Thyroid gland (tissue), 4 donors: Measurements from ENCODE around the gene SCGB3A1. TPM values are rescaled to one million over a fixed set of nuclear protein-coding genes. Genes with fewer than 3 reads are reported as not detected.

Source experiments
- DNase-seq, 2 donors: peaks; one replicate each; pipeline ENCODE4 v3.0.0-alpha.2; 2019
- H3K27ac ChIP-seq, 3 donors: fragments of 200-600 bp; sonication (generic); 1 replicate in 2 of 3; 2 replicates in 1 of 3; pipeline ENCODE4 v1.5.1; 2016 to 2019; ENCODE audit warnings: mild to moderate bottlenecking in 1 of 3, moderate library complexity in 1 of 3
- H3K27me3 ChIP-seq: fragments of 200-600 bp; sonication (generic); one replicate; pipeline ENCODE4 v1.5.1; 2019
- H3K36me3 ChIP-seq, 2 donors: fragments of 200-600 bp; sonication (generic); one replicate each; pipeline ENCODE4 v1.5.1; 2016 to 2019
- H3K4me1 ChIP-seq, 2 donors: fragments of 200-600 bp; sonication (generic); one replicate each; pipeline ENCODE4 v1.5.1; 2017 to 2019
- H3K4me3 ChIP-seq, 3 donors: fragments of 200-600 bp; sonication (generic); replicated peaks in 1 of 3; 1 replicate in 2 of 3; 2 replicates in 1 of 3; pipeline ENCODE4 v1.5.1; 2016; ENCODE audit warnings: mild to moderate bottlenecking in 1 of 3
- H3K9me3 ChIP-seq: fragments of 200-600 bp; sonication (generic); one replicate; pipeline ENCODE4 v1.5.1; 2017
- CTCF ChIP-seq, 6 experiments: fragments of 200-600 bp in 3 of 6; fragments of 450-650 bp in 3 of 6; sonication (generic) in 3 of 6; IDR thresholded peaks; one replicate each; pipeline ENCODE4 v1.5.1; 2016 to 2019; ENCODE audit warnings: antibody characterized with exemption in 6 of 6, mild to moderate bottlenecking in 2 of 6, inconsistent platforms in 1 of 6, moderate library complexity in 1 of 6
- POLR2A ChIP-seq, 2 donors: fragments of 450-650 bp; IDR thresholded peaks; one replicate each; pipeline ENCODE4 v1.6.1; 2017; ENCODE audit warnings: antibody characterized with exemption in 2 of 2, mild to moderate bottlenecking in 2 of 2, moderate library complexity in 1 of 2
- WGBS, 2 donors: methylation state at CpG; one replicate each; pipeline ENCODE4 v1.1.5; 2017; 5-methylcytosine and 5-hydroxymethylcytosine counted together
- intact Hi-C: fragments of 100-400 bp; cut with DNase I; formaldehyde crosslinking; loops from one replicate; pipeline ENCODE4 v1.15.1; 2023
- total RNA-seq, 4 donors: library from RNA; depleted of rRNA; stranded (reverse); fragments of >200 nt; gene quantifications; one replicate each; pipeline ENCODE4 v1.2.3, GENCODE V29; 2016

The SCGB3A1 gene
- total RNA-seq, 4 donors from 2014 or later, result 1.0 to 8.1 (median 3.5) TPM; not detected in 1

DNA sequence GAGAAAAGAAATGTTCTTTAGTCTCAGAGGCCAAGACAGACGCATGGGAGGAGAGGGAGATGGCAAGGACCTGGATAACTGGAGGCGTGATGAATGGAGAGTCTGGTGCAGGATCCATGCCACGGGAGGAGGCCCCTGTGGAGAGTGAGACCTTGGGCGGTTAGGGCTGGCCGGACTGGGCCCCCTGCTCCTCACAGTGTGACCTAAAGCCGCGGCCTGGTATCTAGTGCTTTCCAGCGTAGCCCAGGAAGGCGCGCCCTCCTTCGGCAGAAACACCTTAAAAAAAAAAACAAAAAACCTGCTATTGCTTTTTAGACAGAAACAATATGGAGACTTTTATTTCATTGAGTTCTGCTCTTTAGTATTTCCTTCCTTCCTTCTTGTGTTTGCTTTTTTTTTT, 33.1 kb downstream of the SCGB3A1 start:
- Histone ChIP-seq H3K27ac (no peak overlapping the region), H3K4me1 (no peaks in the 10 kb centered on the region), H3K9me3 (no peaks in the 10 kb centered on the region), H3K4me3 (no peak overlapping the region), H3K36me3 (no peaks in the 10 kb centered on the region), H3K27me3 (no peaks in the 10 kb centered on the region)
- DNase-seq, result no peak
- TF ChIP-seq CTCF (IDR thresholded peaks at IDR 0.05) (no peak), POLR2A (IDR thresholded peaks at IDR 0.05) (no peak)
- WGBS, 2 donors, result 94 to 96% methylated on average over 11 of the region's 11 CpGs
- intact Hi-C loops, result no loop called here

GRCh38 chr5:180557217-180557809, 34.0 kb downstream of the SCGB3A1 start:
- Histone ChIP-seq H3K27ac (no peak overlapping the region), H3K9me3 (no peaks in the 10 kb centered on the region), H3K27me3 (no peaks in the 10 kb centered on the region), H3K4me3 (no peak overlapping the region), H3K36me3 (no peaks in the 10 kb centered on the region), H3K4me1 (no peaks in the 10 kb centered on the region)
- no peak for TF ChIP-seq POLR2A (IDR thresholded peaks at IDR 0.05)
- no peak for TF ChIP-seq CTCF (IDR thresholded peaks at IDR 0.05)
- DNase-seq, result no peak
- WGBS, 2 donors, result 98% methylated on average over 2 of the region's 2 CpGs
- intact Hi-C loops, result no loop called here

DNA sequence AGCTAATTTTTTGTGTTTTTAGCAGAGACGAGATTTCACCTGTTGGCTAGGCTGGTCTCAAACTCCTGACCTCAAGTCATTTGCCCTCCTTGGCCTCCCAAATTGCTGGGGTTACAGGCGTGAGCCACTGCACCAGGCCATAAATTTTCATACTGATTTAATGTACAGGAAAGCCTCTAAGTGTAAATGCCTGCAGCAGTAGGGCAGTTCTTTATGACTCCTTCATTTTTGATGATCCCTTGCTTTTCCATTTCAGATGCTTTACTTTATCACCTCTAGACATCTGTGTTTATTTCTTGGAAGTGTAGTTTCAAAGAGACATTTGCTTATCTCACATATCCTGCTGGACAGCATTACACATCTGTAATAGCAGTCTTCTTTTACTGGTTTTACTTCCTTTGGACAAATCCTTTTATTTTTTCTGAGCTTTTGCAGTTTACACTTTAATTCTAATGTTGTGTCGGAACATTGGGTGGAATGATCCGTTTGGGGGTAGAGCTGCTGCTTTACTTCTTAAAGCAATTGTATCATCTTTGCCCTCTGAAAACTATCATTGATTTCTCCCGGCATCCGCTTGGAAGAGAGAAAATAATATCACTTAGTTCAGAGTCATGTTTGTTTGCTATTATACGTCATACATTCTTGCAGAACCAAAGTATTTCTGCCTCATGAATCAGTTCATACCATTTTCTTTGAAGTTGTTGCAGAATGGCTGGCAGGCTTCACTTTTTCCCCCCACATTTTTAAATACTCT, 36.0 kb downstream of the SCGB3A1 start:
- Histone ChIP-seq H3K36me3 (peaks cover 3 to 6% of the 10 kb centered on the region in 2 donors), H3K4me1 (no peaks in the 10 kb centered on the region), H3K27ac (no peak overlapping the region), H3K9me3 (no peaks in the 10 kb centered on the region), H3K27me3 (no peaks in the 10 kb centered on the region), H3K4me3 (no peak overlapping the region)
- no peak for TF ChIP-seq POLR2A (IDR thresholded peaks at IDR 0.05)
- intact Hi-C loops, result no loop called here
- DNase-seq, result no peak
- WGBS, 2 donors, result 92% methylated on average over 7 of the region's 7 CpGs

DNA sequence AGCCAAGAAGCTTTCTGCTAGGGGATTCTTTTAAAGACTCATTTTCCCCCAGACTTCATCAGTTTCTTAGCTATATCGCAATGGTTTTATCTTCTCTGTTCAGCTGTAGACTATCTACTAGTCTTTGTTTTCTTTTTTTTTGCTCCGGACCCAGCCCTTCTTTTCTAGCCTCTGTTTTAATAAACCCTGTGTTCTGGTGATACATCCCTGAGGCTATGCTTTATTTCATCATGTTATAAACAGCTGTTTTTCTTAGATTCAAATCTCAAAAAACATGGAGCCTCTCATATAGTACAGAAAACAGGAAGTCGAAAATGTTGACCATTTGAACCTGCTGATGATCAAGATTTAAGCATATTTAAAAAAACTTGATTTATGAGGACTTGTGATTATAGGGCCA, 37.8 kb downstream of the SCGB3A1 start:
- H3K4me3 ChIP-seq, result no peak overlapping the region

GRCh38 chr5:180548563-180548962, 42.7 kb downstream of the SCGB3A1 start:
- H3K36me3 ChIP-seq, result peaks cover 3 to 6% of the 10 kb centered on the region in 2 donors
- no peaks in the 10 kb centered on the region for H3K9me3 ChIP-seq
- no peak overlapping the region for H3K4me3 ChIP-seq
- DNase-seq, result no peak
- no peaks in the 10 kb centered on the region for H3K4me1 ChIP-seq
- no peak overlapping the region for H3K27ac ChIP-seq
- intact Hi-C loops, result no loop called here
- TF ChIP-seq CTCF (IDR thresholded peaks at IDR 0.05) (no peak), POLR2A (IDR thresholded peaks at IDR 0.05) (no peak)
- no peaks in the 10 kb centered on the region for H3K27me3 ChIP-seq
- 89 to 91% methylated on average over 3 of the region's 3 CpGs for WGBS, 2 donors

More for the DNA sequence above, 37.8 kb downstream of the SCGB3A1 start:
- no peaks in the 10 kb centered on the region for H3K4me1 ChIP-seq
- H3K27ac ChIP-seq, result no peak overlapping the region
- no peaks in the 10 kb centered on the region for H3K9me3 ChIP-seq
- intact Hi-C loops, result no loop called here
- H3K36me3 ChIP-seq, result peaks cover 3 to 6% of the 10 kb centered on the region in 2 donors
- no peaks in the 10 kb centered on the region for H3K27me3 ChIP-seq
- no peak for DNase-seq
- TF ChIP-seq POLR2A (IDR thresholded peaks at IDR 0.05) (no peak), CTCF (IDR thresholded peaks at IDR 0.05) (no peak)
- 95 to 98% methylated on average over 3 of the region's 3 CpGs for WGBS, 2 donors
